Testis (tissue), 3 donors: Measurements from ENCODE around the gene LAMB4. TPM values are rescaled to one million over a fixed set of nuclear protein-coding genes. Genes with fewer than 3 reads are reported as not detected.

Source experiments
- DNase-seq: peaks from one replicate; pipeline ENCODE4 v3.0.0-alpha.2; 2019
- H3K27ac ChIP-seq, 2 donors: fragments of 200-600 bp; sonication (generic); one replicate each; pipeline ENCODE4 v1.5.1; 2019
- H3K27me3 ChIP-seq: fragments of 200-600 bp; sonication (generic); one replicate; pipeline ENCODE4 v1.5.1; 2019
- H3K36me3 ChIP-seq: fragments of 200-600 bp; sonication (generic); one replicate; pipeline ENCODE4 v1.5.1; 2017; ENCODE audit warnings: low read depth; ENCODE audit errors: missing control alignments
- H3K4me1 ChIP-seq: fragments of 200-600 bp; sonication (generic); one replicate; pipeline ENCODE4 v1.5.1; 2019
- H3K4me3 ChIP-seq, 2 donors: fragments of 200-600 bp; sonication (generic); one replicate each; pipeline ENCODE4 v1.5.1; 2017 to 2019
- H3K9me3 ChIP-seq: fragments of 200-600 bp; sonication (generic); one replicate; pipeline ENCODE4 v1.5.1; 2017
- CTCF ChIP-seq, 3 experiments: fragments of 450-650 bp in 2 of 3; fragments of 200-600 bp in 1 of 3; sonication (generic) in 1 of 3; IDR thresholded peaks; one replicate each; pipeline ENCODE4 v1.5.1; 2016 to 2019; ENCODE audit warnings: antibody characterized with exemption in 3 of 3, mild to moderate bottlenecking in 2 of 3, moderate library complexity in 1 of 3
- POLR2A ChIP-seq: fragments of 450-650 bp; IDR thresholded peaks from one replicate; pipeline ENCODE4 v1.6.1; 2017; ENCODE audit warnings: antibody characterized with exemption, mild to moderate bottlenecking, moderate library complexity
- WGBS, 2 donors: methylation state at CpG; one replicate each; pipeline ENCODE4 v1.1.5; 2018; 5-methylcytosine and 5-hydroxymethylcytosine counted together
- intact Hi-C: fragments of 100-400 bp; cut with DNase I; formaldehyde crosslinking; loops from one replicate; pipeline ENCODE4 v1.15.1; 2023; ENCODE audit warnings: low total_unique reads
- polyA plus RNA-seq: library from polyadenylated mRNA; stranded (reverse); fragments of 350-450 nt; fragmentation: Illumina TruSeq; extraction: RNeasy Lipid Tissue Mini Kit (QIAGEN cat#74804); gene quantifications from one replicate; pipeline ENCODE4 v1.2.3, GENCODE V29; 2014; ENCODE audit warnings: low read depth, low replicate concordance; ENCODE audit not compliant: insufficient read depth
- total RNA-seq, 2 donors: library from RNA; depleted of rRNA; stranded (reverse); fragments of >200 nt; gene quantifications; one replicate each; pipeline ENCODE4 v1.2.3, GENCODE V29; 2016

The LAMB4 gene
- total and polyA plus RNA-seq, 3 donors from 2014 or later, result 2.8 to 3.1 (median 3.0) TPM

DNA sequence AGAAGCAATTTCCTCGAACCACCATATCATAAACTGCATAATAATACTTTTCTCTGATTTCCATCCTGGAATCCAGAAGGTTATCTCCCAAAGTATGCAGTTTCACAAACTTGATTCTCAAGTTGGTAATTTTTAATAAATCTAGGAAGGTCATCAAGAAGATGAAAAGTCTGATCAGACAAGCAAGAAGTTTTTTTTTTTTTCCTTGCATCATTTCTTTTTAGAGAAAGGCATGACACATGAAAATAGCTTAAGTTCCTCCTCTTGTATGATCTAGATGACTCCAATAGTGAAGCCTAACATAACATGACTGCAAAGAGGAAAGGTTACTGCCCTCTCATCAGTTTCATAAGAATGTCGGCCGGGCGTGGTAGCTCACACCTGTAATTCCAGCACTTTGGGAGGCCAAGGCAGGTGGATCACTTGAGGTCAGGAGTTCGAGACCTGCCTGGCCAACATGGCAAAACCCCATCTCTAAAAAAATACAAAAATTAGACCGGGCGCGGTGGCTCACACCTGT lies 149.4 kb downstream of the LAMB4 start:
- no peaks in the 10 kb centered on the region for H3K9me3 ChIP-seq

GRCh38 chr7:107980171-107980570 lies 150.0 kb downstream of the LAMB4 start:
- intact Hi-C loops, result no loop called here
- 91 to 95% methylated on average over 3 of the region's 3 CpGs for WGBS, 2 donors
- H3K4me1 ChIP-seq, result no peaks in the 10 kb centered on the region
- H3K4me3 ChIP-seq, result no peak overlapping the region
- no peak for TF ChIP-seq CTCF (IDR thresholded peaks at IDR 0.05)
- TF ChIP-seq POLR2A, result no peak
- no peak overlapping the region for H3K27ac ChIP-seq
- no peaks in the 10 kb centered on the region for H3K36me3 ChIP-seq
- no peaks in the 10 kb centered on the region for H3K27me3 ChIP-seq
- H3K9me3 ChIP-seq, result no peaks in the 10 kb centered on the region
- no peak for DNase-seq

More for the DNA sequence above, 149.4 kb downstream of the LAMB4 start:
- no peaks in the 10 kb centered on the region for H3K36me3 ChIP-seq
- H3K4me3 ChIP-seq, result no peak overlapping the region
- DNase-seq, result no peak
- intact Hi-C loops, result no loop called here
- no peak overlapping the region for H3K27ac ChIP-seq
- no peaks in the 10 kb centered on the region for H3K27me3 ChIP-seq
- H3K4me1 ChIP-seq, result no peaks in the 10 kb centered on the region
- no peak for TF ChIP-seq POLR2A
- no peak for TF ChIP-seq CTCF (IDR thresholded peaks at IDR 0.05)
- WGBS, 2 donors, result 91 to 96% methylated on average over 8 of the region's 8 CpGs

DNA sequence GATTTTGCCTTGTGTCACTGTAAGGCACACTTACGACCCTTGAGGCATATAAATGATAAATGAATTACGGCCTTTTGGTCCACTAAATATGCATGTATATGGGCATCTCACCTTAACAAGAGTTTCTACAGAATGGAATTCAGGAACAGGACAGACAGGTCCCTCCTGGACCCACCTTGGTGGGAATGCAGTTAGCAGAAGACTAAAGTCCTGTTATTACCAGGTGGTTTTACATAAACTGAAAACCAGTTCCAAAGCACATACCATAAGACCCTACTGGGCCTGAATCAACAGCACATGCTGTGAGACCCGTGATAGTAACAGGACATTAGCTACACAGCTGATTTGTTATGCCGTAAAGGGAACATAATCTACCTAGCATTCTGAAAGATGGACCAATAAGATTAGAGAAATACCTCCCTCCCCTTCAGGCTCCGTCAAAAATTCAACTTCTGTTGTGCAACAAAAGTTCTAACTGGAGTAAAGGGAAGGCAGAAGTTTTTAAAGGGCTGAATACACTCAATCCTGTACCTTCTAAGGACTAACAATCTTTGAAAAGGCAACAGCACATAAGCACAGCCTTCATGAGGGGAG lies 151.2 kb downstream of the LAMB4 start:
- H3K4me1 ChIP-seq, result no peaks in the 10 kb centered on the region

GRCh38 chr7:107977048-107977447 lies 153.1 kb downstream of the LAMB4 start:
- TF ChIP-seq POLR2A (no peak), CTCF (IDR thresholded peaks at IDR 0.05) (no peak)
- WGBS, 2 donors, result 64 to 81% methylated on average over 4 of the region's 4 CpGs
- Histone ChIP-seq H3K36me3 (no peaks in the 10 kb centered on the region), H3K27ac (no peak overlapping the region), H3K9me3 (no peaks in the 10 kb centered on the region), H3K4me1 (no peaks in the 10 kb centered on the region), H3K27me3 (no peaks in the 10 kb centered on the region), H3K4me3 (no peak overlapping the region)
- intact Hi-C loops, result no loop called here
- no peak for DNase-seq

More for the DNA sequence above, 151.2 kb downstream of the LAMB4 start:
- WGBS, 2 donors, result 87 to 89% methylated on average over 5 of the region's 5 CpGs
- no peaks in the 10 kb centered on the region for H3K36me3 ChIP-seq
- H3K9me3 ChIP-seq, result no peaks in the 10 kb centered on the region
- TF ChIP-seq CTCF (IDR thresholded peaks at IDR 0.05) (no peak), POLR2A (no peak)
- no peak overlapping the region for H3K27ac ChIP-seq
- intact Hi-C loops, result no loop called here
- no peak for DNase-seq
- no peaks in the 10 kb centered on the region for H3K27me3 ChIP-seq
- no peak overlapping the region for H3K4me3 ChIP-seq

- H3K4me1 ChIP-seq, result peaks cover 3% of the 10 kb centered on the region
- TF ChIP-seq CTCF (IDR thresholded peaks at IDR 0.05) (no peak), POLR2A (no peak)
- H3K9me3 ChIP-seq, result no peaks in the 10 kb centered on the region
- WGBS, 2 donors, result 90 to 96% methylated on average over 1 of the region's 1 CpG
- no peak overlapping the region for H3K27ac ChIP-seq
- H3K27me3 ChIP-seq, result no peaks in the 10 kb centered on the region
- H3K4me3 ChIP-seq, result no peak overlapping the region
- no peaks in the 10 kb centered on the region for H3K36me3 ChIP-seq
- no peak for DNase-seq
- intact Hi-C loops, result no loop called here
These were observed 153.5 kb downstream of the LAMB4 start for GRCh38 chr7:107976620-107977019.
